CD4-positive, alpha-beta T cell (primary cell): ENCODE results near the gene ADCY5. TPM values are rescaled to one million over a fixed set of nuclear protein-coding genes. Genes with fewer than 3 reads are reported as not detected.

Experiments
- ATAC-seq: fragments of 200-7000 bp; cut with Tn5 transposase; one replicate; pipeline ENCODE4 v1.10.0; 2022; ENCODE audit warnings: mild to moderate bottlenecking; ENCODE audit not compliant: poor library complexity
- CTCF ChIA-PET: fragments of 350-600 bp; sonication (Branson Sonifier 250); formaldehyde crosslinking; loops from one replicate; lab custom pipeline; 2021; ENCODE audit warnings: antibody characterized with exemption, inconsistent platforms; lab: Charles Lee
- POLR2A ChIA-PET: fragments of 350-600 bp; sonication (Branson Sonifier 250); formaldehyde crosslinking; loops from one replicate; lab custom pipeline; 2021; ENCODE audit warnings: antibody characterized with exemption, inconsistent platforms; lab: Charles Lee
- DNase-seq, 14 experiments: peaks; one replicate each; pipeline ENCODE4 v3.0.0-alpha.2; 2013 to 2020; ENCODE audit warnings: mixed read lengths in 2 of 14
- H3K27ac ChIP-seq, 2 donors: one replicate each; pipeline versions ENCODE4 v1.5.1 to v1.7.0; 2013; ENCODE audit warnings: low read length in 2 of 2, low read depth in 1 of 2, mild to moderate bottlenecking in 1 of 2
- H3K27me3 ChIP-seq, 2 experiments: 1 replicate in 1 of 2; 2 replicates in 1 of 2; pipeline versions ENCODE4 v1.6.1 to v1.7.0; 2013; ENCODE audit warnings: low read length in 2 of 2, control low read depth in 1 of 2, mild to moderate bottlenecking in 1 of 2, moderate library complexity in 1 of 2; ENCODE audit not compliant: insufficient read depth in 2 of 2, control insufficient read depth in 1 of 2
- H3K36me3 ChIP-seq: one replicate; pipeline ENCODE4 v1.6.1; 2013; ENCODE audit warnings: low read length, control low read depth; ENCODE audit not compliant: insufficient read depth
- H3K4me1 ChIP-seq: one replicate; pipeline ENCODE4 v1.6.1; 2013; ENCODE audit warnings: low read length, control low read depth; ENCODE audit not compliant: insufficient read depth
- H3K4me3 ChIP-seq: one replicate; pipeline ENCODE4 v1.5.1; 2013; ENCODE audit warnings: mild to moderate bottlenecking, low read length, moderate library complexity
- H3K9me3 ChIP-seq, 2 experiments: 1 replicate in 1 of 2; 2 replicates in 1 of 2; pipeline versions ENCODE4 v1.6.1 to v1.7.0; 2013; ENCODE audit warnings: low read length in 2 of 2, mild to moderate bottlenecking in 2 of 2, control low read depth in 1 of 2, moderate library complexity in 1 of 2; ENCODE audit not compliant: control insufficient read depth in 1 of 2, insufficient read depth in 1 of 2
- H3K27ac Mint-ChIP-seq: one replicate; pipeline ENCODE4 v1.8.0; 2020; ENCODE audit warnings: mixed read lengths
- H3K27me3 Mint-ChIP-seq: one replicate; pipeline ENCODE4 v1.8.0; 2021; ENCODE audit warnings: mixed read lengths
- H3K36me3 Mint-ChIP-seq: one replicate; pipeline ENCODE4 v1.8.0; 2021; ENCODE audit warnings: low read depth, mixed read lengths
- H3K4me1 Mint-ChIP-seq: one replicate; pipeline ENCODE4 v1.8.0; 2021; ENCODE audit warnings: low read depth, mixed read lengths
- H3K4me3 Mint-ChIP-seq: one replicate; pipeline ENCODE4 v1.8.0; 2020; ENCODE audit warnings: mild to moderate bottlenecking, mixed read lengths
- H3K9me3 Mint-ChIP-seq: one replicate; pipeline ENCODE4 v1.8.0; 2020; ENCODE audit warnings: mixed read lengths
- CTCF ChIP-seq: fragments of 200-600 bp; IDR thresholded peaks from one replicate; pipeline ENCODE4 v1.8.0; 2022; ENCODE audit warnings: antibody characterized with exemption, mild to moderate bottlenecking
- intact Hi-C, 2 experiments: fragments of 100-400 bp; cut with DNase I in 1 of 2; cut with micrococcal nuclease in 1 of 2; formaldehyde crosslinking; loops; one replicate each; pipeline versions ENCODE4 v1.15.1 to v1.9.0; 2023 to 2025; cut with DNase I, micrococcal nuclease
- total RNA-seq, 174 experiments: library from RNA in 2 of 174; stranded (reverse) in 2 of 174; gene quantifications; one replicate each; pipeline ENCODE4 v1.2.3 and lab custom pipeline; 2021 to 2026

ADCY5 gene
- total RNA-seq, 2 experiments from 2014 or later: not detected

GRCh38 chr3:123333401-123333800, 115.5 kb downstream of the ADCY5 start:
- H3K4me3 ChIP-seq: no peak overlapping the region
- H3K4me1 ChIP-seq: peaks cover 7% of the 10 kb centered on the region
- H3K27ac ChIP-seq: no peak overlapping the region
- H3K4me3 Mint-ChIP-seq: no peak overlapping the region
- no peak overlapping the region for H3K27ac Mint-ChIP-seq
- H3K27me3 Mint-ChIP-seq: no peaks in the 10 kb centered on the region
- no peaks in the 10 kb centered on the region for H3K27me3 ChIP-seq
- no peaks in the 10 kb centered on the region for H3K36me3 ChIP-seq
- no peak for DNase-seq
- intact Hi-C loops: loop anchor here in 1 of 2 experiments (5.0 kb wide), 1 partner anchor 154 kb away; no protein-coding TSS in a partner anchor
- peaks cover 0 to 15% of the 10 kb centered on the region in 2 experiments for H3K9me3 ChIP-seq
- TF ChIP-seq CTCF: no peak
- ChIA-PET CTCF (no interaction called here), POLR2A (no interaction called here)
- peaks cover 7% of the 10 kb centered on the region for H3K4me1 Mint-ChIP-seq
- H3K9me3 Mint-ChIP-seq: no peaks in the 10 kb centered on the region
- no peak for ATAC-seq
- no peaks in the 10 kb centered on the region for H3K36me3 Mint-ChIP-seq

- no peak overlapping the region for H3K27ac Mint-ChIP-seq
- ATAC-seq: no peak
- TF ChIP-seq CTCF: no peak
- H3K4me1 Mint-ChIP-seq: peaks cover 7% of the 10 kb centered on the region
- ChIA-PET CTCF (interaction anchor here (1.6 kb wide), 1 partner anchor 227 kb away, joined by 4 read pairs; no protein-coding TSS in a partner anchor), POLR2A (no interaction called here)
- no peaks in the 10 kb centered on the region for H3K9me3 Mint-ChIP-seq
- H3K36me3 Mint-ChIP-seq: no peaks in the 10 kb centered on the region
- Histone ChIP-seq H3K4me3 (no peak overlapping the region), H3K27ac (no peak overlapping the region), H3K36me3 (no peaks in the 10 kb centered on the region), H3K9me3 (peaks cover 0 to 15% of the 10 kb centered on the region in 2 experiments), H3K4me1 (peaks cover 7% of the 10 kb centered on the region), H3K27me3 (no peaks in the 10 kb centered on the region)
- DNase-seq: no peak
- no peaks in the 10 kb centered on the region for H3K27me3 Mint-ChIP-seq
- intact Hi-C loops: loop anchor here in 1 of 2 experiments (5.0 kb wide), 1 partner anchor 155 kb away; no protein-coding TSS in a partner anchor
- H3K4me3 Mint-ChIP-seq: no peak overlapping the region
These were observed 116.7 kb downstream of the ADCY5 start for GRCh38 chr3:123332124-123332641.

- Mint-ChIP-seq H3K27me3 (no peaks in the 10 kb centered on the region), H3K4me1 (peaks cover 7% of the 10 kb centered on the region), H3K27ac (no peak overlapping the region), H3K4me3 (no peak overlapping the region), H3K9me3 (no peaks in the 10 kb centered on the region), H3K36me3 (no peaks in the 10 kb centered on the region)
- no peak overlapping the region for H3K4me3 ChIP-seq
- intact Hi-C loops: loop anchor here in 1 of 2 experiments (5.0 kb wide), 1 partner anchor 156 kb away; no protein-coding TSS in a partner anchor
- no peaks in the 10 kb centered on the region for H3K27me3 ChIP-seq
- H3K4me1 ChIP-seq: peaks cover 7% of the 10 kb centered on the region
- TF ChIP-seq CTCF: no peak
- no peaks in the 10 kb centered on the region for H3K36me3 ChIP-seq
- ChIA-PET POLR2A (no interaction called here), CTCF (interaction anchor here (1.6 kb wide), 1 partner anchor 227 kb away, joined by 4 read pairs; no protein-coding TSS in a partner anchor)
- DNase-seq: no peak
- H3K9me3 ChIP-seq: peaks cover 0 to 15% of the 10 kb centered on the region in 2 experiments
- no peak overlapping the region for H3K27ac ChIP-seq
- no peak for ATAC-seq
These were observed 117.2 kb downstream of the ADCY5 start for GRCh38 chr3:123331651-123332050.
